H1 (cell line): ENCODE measurements around the gene METTL6. TPM values are rescaled to one million over a fixed set of nuclear protein-coding genes. Genes with fewer than 3 reads are reported as not detected.

Source experiments
- CHD7 ChIP-seq: fragments of 300-600 bp; sonication (generic); IDR thresholded peaks from 2 replicates; pipeline ENCODE4 v1.7.1; 2012; ENCODE audit warnings: low read length, moderate library complexity, mild to moderate bottlenecking, inconsistent platforms; ENCODE audit not compliant: insufficient replicate concordance
- EZH2 ChIP-seq: fragments of 200-600 bp; sonication (generic); IDR thresholded peaks from 2 replicates; pipeline ENCODE4 v1.7.1; 2012; ENCODE audit warnings: low read depth, mild to moderate bottlenecking, moderate library complexity, low read length, inconsistent platforms; ENCODE audit not compliant: severe bottlenecking
- GTF2F1 ChIP-seq: IDR thresholded peaks from 2 replicates; pipeline ENCODE4 v1.6.1; 2012; ENCODE audit warnings: low read depth, low read length, improper control_type of control experiment, borderline replicate concordance
- KDM5A ChIP-seq: fragments of 200-600 bp; IDR thresholded peaks from 2 replicates; pipeline ENCODE4 v1.7.1; 2012; ENCODE audit warnings: mild to moderate bottlenecking, low read length, inconsistent platforms, mixed read lengths
- MAX ChIP-seq: IDR thresholded peaks from 2 replicates; pipeline ENCODE4 v1.6.1; 2012; ENCODE audit warnings: inconsistent platforms
- POLR2A ChIP-seq, 2 experiments: IDR thresholded peaks; 1 replicate in 1 of 2; 2 replicates in 1 of 2; pipeline ENCODE4 v1.6.1; 2011; ENCODE audit warnings: low read depth in 2 of 2, low read length in 2 of 2, mild to moderate bottlenecking in 2 of 2; ENCODE audit errors: control extremely low read depth in 1 of 2
- polyA plus RNA-seq, 7 experiments: library from polyadenylated mRNA; depleted of rRNA in 3 of 7; stranded (reverse) in 5 of 7; unstranded in 2 of 7; fragments of >200 nt in 5 of 7; fragments of 200-250 nt in 2 of 7; gene quantifications; 1 replicate in 5 of 7; 2 replicates in 1 of 7; 4 replicates in 1 of 7; pipeline versions ENCODE4 v1.2.1 to v1.2.3, GENCODE V29; 2011 to 2013; ENCODE audit warnings: missing spikeins in 2 of 7, mixed read lengths in 2 of 7
- total RNA-seq: library from RNA; stranded (reverse); fragmentation: NEBNext Ultra II Directional; extraction: Animal tissue kit (Norgen Biotek cat#: 25700); gene quantifications from 2 replicates; pipeline ENCODE4 v1.2.1, GENCODE V29; 2021

METTL6 gene
- total and polyA plus RNA-seq, 2 of the 8 experiments (the other 6 are each of a cell fraction or from before 2014, with no cell fraction given): 18.4 to 20.0 TPM

GRCh38 chr3:15409239-15409638 is 18.1 kb downstream of the METTL6 start (continued):
- TF ChIP-seq CHD7 (no peak), KDM5A (no peak), EZH2 (no peak), GTF2F1 (no peak), MAX (no peak), POLR2A (IDR thresholded peaks at IDR 0.05; ENCODE audit: control extremely low read depth in 1 of 2, low read depth in 2 of 2, low read length in 2 of 2) (no peak)
